22Rv1 (cell line): ENCODE data around the gene DOCK3.
"Not testable (repeated sequence)": the region's sequence is repeated elsewhere in the genome, so short reads cannot be mapped to it uniquely, and the experiment has no call there.

ENCODE experiments used
- CTCF ChIP-seq: fragments of 450-650 bp; IDR thresholded peaks from 2 replicates; pipeline ENCODE4 v1.5.1; 2017; ENCODE audit warnings: mild to moderate bottlenecking
- ZFX ChIP-seq: fragments of 450-650 bp; IDR thresholded peaks from 2 replicates; pipeline ENCODE4 v1.6.1; 2017; ENCODE audit warnings: antibody characterized with exemption, borderline replicate concordance

- TF ChIP-seq CTCF, ZFX: not testable (repeated sequence)
These were observed 258.2 kb downstream of the DOCK3 start for GRCh38 chr3:50932918-50933317.
